Ovary (tissue), 3 donors: ENCODE data around the gene SSBP2.

ENCODE experiments used
- CTCF ChIP-seq, 3 donors: fragments of 450-650 bp in 2 of 3; fragments of 200-600 bp in 1 of 3; IDR thresholded peaks; one replicate each; pipeline versions ENCODE4 v1.5.1 to v1.8.0; 2016 to 2022; ENCODE audit warnings: antibody characterized with exemption in 3 of 3, mild to moderate bottlenecking in 1 of 3
- POLR2A ChIP-seq: fragments of 450-650 bp; IDR thresholded peaks from one replicate; pipeline ENCODE4 v1.6.1; 2017; ENCODE audit warnings: antibody characterized with exemption, mild to moderate bottlenecking, moderate library complexity
- donor health status: DM: no; HTN: no; CAD: no.

- TF ChIP-seq CTCF (IDR thresholded peaks at IDR 0.05) (no peak), POLR2A (no peak)
Measured at GRCh38 chr5:81488862-81489261, 262.0 kb downstream of the SSBP2 start.
